ENCODE measurements around the gene YOD1. TPM values are rescaled to one million over a fixed set of nuclear protein-coding genes. Genes with fewer than 3 reads are reported as not detected.

Gene YOD1
- total and polyA plus RNA-seq, 2 of the 13 experiments (the other 11 are each of a cell fraction or from before 2014, with no cell fraction given) = 3.4 to 9.1 TPM

DNA sequence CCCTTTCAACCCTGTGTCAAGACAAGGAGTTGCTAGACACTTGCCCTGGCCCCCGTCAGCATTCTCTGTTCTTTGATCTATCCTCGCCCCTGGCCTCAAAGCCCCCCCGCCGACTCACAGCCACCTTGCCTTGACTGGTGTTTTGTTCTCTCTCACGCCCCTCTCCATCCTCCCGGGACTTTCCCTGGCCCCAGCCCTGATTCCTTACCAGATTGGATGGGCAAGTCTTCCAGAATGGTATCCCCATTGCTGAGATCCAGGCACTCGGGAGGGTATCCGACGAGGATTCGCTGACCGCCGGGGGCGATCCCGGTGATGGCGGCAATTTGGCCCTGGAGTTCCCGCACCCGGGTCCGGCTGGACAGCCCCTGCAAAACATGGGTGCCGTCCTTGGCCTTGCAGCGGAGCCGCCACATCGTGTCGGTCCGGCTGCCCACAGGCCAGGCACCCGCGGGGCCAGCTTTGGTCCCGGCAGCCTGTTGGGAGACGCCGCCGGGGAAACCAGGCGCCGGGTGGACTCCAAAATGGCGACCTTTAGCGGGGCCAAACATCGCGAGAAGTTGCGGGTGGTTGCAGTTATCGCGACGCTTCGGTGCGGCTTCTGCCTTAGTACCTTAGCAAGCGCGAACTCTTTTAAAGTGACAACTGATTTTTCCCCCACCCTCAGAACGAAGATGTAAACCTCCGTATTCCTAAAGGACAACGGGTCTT lies 373 bp downstream of the YOD1 start (continued):
- TF ChIP-seq, protein P1, sequence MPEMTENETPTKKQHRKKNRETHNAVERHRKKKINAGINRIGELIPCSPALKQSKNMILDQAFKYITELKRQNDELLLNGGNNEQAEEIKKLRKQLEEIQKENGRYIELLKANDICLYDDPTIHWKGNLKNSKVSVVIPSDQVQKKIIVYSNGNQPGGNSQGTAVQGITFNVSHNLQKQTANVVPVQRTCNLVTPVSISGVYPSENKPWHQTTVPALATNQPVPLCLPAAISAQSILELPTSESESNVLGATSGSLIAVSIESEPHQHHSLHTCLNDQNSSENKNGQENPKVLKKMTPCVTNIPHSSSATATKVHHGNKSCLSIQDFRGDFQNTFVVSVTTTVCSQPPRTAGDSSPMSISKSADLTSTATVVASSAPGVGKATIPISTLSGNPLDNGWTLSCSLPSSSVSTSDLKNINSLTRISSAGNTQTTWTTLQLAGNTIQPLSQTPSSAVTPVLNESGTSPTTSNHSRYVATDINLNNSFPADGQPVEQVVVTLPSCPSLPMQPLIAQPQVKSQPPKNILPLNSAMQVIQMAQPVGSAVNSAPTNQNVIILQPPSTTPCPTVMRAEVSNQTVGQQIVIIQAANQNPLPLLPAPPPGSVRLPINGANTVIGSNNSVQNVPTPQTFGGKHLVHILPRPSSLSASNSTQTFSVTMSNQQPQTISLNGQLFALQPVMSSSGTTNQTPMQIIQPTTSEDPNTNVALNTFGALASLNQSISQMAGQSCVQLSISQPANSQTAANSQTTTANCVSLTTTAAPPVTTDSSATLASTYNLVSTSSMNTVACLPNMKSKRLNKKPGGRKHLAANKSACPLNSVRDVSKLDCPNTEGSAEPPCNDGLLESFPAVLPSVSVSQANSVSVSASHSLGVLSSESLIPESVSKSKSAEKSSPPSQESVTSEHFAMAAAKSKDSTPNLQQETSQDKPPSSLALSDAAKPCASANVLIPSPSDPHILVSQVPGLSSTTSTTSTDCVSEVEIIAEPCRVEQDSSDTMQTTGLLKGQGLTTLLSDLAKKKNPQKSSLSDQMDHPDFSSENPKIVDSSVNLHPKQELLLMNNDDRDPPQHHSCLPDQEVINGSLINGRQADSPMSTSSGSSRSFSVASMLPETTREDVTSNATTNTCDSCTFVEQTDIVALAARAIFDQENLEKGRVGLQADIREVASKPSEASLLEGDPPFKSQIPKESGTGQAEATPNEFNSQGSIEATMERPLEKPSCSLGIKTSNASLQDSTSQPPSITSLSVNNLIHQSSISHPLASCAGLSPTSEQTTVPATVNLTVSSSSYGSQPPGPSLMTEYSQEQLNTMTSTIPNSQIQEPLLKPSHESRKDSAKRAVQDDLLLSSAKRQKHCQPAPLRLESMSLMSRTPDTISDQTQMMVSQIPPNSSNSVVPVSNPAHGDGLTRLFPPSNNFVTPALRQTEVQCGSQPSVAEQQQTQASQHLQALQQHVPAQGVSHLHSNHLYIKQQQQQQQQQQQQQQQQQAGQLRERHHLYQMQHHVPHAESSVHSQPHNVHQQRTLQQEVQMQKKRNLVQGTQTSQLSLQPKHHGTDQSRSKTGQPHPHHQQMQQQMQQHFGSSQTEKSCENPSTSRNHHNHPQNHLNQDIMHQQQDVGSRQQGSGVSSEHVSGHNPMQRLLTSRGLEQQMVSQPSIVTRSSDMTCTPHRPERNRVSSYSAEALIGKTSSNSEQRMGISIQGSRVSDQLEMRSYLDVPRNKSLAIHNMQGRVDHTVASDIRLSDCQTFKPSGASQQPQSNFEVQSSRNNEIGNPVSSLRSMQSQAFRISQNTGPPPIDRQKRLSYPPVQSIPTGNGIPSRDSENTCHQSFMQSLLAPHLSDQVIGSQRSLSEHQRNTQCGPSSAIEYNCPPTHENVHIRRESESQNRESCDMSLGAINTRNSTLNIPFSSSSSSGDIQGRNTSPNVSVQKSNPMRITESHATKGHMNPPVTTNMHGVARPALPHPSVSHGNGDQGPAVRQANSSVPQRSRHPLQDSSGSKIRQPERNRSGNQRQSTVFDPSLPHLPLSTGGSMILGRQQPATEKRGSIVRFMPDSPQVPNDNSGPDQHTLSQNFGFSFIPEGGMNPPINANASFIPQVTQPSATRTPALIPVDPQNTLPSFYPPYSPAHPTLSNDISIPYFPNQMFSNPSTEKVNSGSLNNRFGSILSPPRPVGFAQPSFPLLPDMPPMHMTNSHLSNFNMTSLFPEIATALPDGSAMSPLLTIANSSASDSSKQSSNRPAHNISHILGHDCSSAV (CRISPR knock-in tag; IDR thresholded peaks at IDR 0.05; ENCODE audit: borderline replicate concordance) = no peak
- TF ChIP-seq, protein P2, sequence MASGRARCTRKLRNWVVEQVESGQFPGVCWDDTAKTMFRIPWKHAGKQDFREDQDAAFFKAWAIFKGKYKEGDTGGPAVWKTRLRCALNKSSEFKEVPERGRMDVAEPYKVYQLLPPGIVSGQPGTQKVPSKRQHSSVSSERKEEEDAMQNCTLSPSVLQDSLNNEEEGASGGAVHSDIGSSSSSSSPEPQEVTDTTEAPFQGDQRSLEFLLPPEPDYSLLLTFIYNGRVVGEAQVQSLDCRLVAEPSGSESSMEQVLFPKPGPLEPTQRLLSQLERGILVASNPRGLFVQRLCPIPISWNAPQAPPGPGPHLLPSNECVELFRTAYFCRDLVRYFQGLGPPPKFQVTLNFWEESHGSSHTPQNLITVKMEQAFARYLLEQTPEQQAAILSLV (CRISPR knock-in tag; IDR thresholded peaks at IDR 0.05; ENCODE audit: borderline replicate concordance) = no peak
- TF ChIP-seq, protein P3, sequence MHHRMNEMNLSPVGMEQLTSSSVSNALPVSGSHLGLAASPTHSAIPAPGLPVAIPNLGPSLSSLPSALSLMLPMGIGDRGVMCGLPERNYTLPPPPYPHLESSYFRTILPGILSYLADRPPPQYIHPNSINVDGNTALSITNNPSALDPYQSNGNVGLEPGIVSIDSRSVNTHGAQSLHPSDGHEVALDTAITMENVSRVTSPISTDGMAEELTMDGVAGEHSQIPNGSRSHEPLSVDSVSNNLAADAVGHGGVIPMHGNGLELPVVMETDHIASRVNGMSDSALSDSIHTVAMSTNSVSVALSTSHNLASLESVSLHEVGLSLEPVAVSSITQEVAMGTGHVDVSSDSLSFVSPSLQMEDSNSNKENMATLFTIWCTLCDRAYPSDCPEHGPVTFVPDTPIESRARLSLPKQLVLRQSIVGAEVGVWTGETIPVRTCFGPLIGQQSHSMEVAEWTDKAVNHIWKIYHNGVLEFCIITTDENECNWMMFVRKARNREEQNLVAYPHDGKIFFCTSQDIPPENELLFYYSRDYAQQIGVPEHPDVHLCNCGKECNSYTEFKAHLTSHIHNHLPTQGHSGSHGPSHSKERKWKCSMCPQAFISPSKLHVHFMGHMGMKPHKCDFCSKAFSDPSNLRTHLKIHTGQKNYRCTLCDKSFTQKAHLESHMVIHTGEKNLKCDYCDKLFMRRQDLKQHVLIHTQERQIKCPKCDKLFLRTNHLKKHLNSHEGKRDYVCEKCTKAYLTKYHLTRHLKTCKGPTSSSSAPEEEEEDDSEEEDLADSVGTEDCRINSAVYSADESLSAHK (CRISPR knock-in tag; IDR thresholded peaks at IDR 0.05; ENCODE audit: borderline replicate concordance) = no peak
- TF ChIP-seq, protein P4, sequence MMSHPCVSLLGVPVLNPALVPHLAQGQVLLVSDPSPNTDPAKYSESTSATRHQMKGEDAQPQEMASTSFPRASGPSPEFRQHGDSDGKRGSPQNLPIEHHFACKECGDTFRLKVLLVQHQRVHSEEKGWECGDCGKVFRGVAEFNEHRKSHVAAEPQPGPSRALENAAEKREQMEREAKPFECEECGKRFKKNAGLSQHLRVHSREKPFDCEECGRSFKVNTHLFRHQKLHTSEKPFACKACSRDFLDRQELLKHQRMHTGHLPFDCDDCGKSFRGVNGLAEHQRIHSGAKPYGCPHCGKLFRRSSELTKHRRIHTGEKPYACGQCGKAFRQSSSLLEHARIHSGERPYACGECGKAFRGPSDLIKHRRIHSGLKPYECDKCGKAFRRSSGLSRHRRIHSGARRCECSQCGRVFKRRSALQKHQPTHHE (CRISPR knock-in tag; IDR thresholded peaks at IDR 0.05; ENCODE audit: borderline replicate concordance) = no peak; the same call in 1 of the 2 replicates
- TF ChIP-seq ZMAT3 (CRISPR knock-in tag; conservative IDR thresholded peaks at IDR 0.05) = no peak
- TF ChIP-seq, protein P5, sequence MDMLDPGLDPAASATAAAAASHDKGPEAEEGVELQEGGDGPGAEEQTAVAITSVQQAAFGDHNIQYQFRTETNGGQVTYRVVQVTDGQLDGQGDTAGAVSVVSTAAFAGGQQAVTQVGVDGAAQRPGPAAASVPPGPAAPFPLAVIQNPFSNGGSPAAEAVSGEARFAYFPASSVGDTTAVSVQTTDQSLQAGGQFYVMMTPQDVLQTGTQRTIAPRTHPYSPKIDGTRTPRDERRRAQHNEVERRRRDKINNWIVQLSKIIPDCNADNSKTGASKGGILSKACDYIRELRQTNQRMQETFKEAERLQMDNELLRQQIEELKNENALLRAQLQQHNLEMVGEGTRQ (IDR thresholded peaks at IDR 0.05; ENCODE audit: low read depth, low read length) = no peak
- TF ChIP-seq, protein P5 (CRISPR knock-in tag; IDR thresholded peaks at IDR 0.05; ENCODE audit: borderline replicate concordance) = no peak
- TF ChIP-seq SP1 (IDR thresholded peaks at IDR 0.05) = no peak
- no peak for TF ChIP-seq SP1 (CRISPR knock-in tag; IDR thresholded peaks at IDR 0.05)
- TF ChIP-seq HHEX (CRISPR knock-in tag; IDR thresholded peaks at IDR 0.05) = no peak
- TF ChIP-seq, protein P6, sequence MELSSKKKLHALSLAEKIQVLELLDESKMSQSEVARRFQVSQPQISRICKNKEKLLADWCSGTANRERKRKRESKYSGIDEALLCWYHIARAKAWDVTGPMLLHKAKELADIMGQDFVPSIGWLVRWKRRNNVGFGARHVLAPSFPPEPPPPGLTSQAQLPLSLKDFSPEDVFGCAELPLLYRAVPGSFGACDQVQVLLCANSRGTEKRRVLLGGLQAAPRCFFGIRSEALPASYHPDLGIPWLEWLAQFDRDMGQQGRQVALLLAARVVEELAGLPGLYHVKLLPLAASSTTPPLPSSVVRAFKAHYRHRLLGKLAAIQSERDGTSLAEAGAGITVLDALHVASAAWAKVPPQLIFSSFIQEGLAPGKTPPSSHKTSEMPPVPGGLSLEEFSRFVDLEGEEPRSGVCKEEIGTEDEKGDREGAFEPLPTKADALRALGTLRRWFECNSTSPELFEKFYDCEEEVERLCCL (CRISPR knock-in tag; IDR thresholded peaks at IDR 0.05; ENCODE audit: borderline replicate concordance) = no peak
